K562 (cell line): ENCODE measurements around the gene ATXN2L. TPM values are rescaled to one million over a fixed set of nuclear protein-coding genes. Genes with fewer than 3 reads are reported as not detected.

Experiments
- ATAC-seq: fragments of 200-7000 bp; cut with Tn5 transposase; 3 replicates; pipeline ENCODE4 v1.9.1; 2020; ENCODE audit warnings: moderate library complexity
- BruUV-seq: library from RNA; stranded (reverse); fragments of 400-500 nt; replicated peaks from 2 replicates; lab custom pipeline; 2021; lab: Mats Ljungman, UMichigan
- CTCF ChIA-PET: fragments of 300-600 bp; formaldehyde crosslinking; extraction: SDS; loops from one replicate; lab custom pipeline; 2021; ENCODE audit warnings: low intra/inter-chr PET ratio; lab: Yijun Ruan, JAX
- POLR2A ChIA-PET: fragments of 300-600, 350-650 bp; sonication (Branson Sonifier 250); formaldehyde crosslinking; extraction: SDS; loops from one replicate; lab custom pipeline; 2021; ENCODE audit warnings: antibody characterized with exemption, inconsistent platforms; lab: Yijun Ruan, JAX
- DNase-seq, 4 experiments: peaks; one replicate each; pipeline versions ENCODE4 v3.0.0 to v3.0.0-alpha.2; 2011 to 2018; ENCODE audit warnings: low spot score in 3 of 4, mixed read lengths in 3 of 4; ENCODE audit errors: extremely low read depth in 1 of 4
- FAIRE-seq: peaks from 2 replicates; lab custom pipeline; 2011; peaks lifted over from hg19 to GRCh38; lab: Jason Lieb, UNC
- H2AFZ ChIP-seq: 2 replicates; pipeline ENCODE4 v1.6.0; 2011; ENCODE audit warnings: low read depth, low read length, control low read depth, inconsistent platforms
- H3K27ac ChIP-seq: fragments of 200-600 bp; 3 replicates; pipeline ENCODE4 v1.8.0; 2011; ENCODE audit warnings: low read depth, mild to moderate bottlenecking, control low read depth, inconsistent platforms, low read length, moderate library complexity, mixed read lengths; ENCODE audit errors: extremely low read depth
- H3K27me3 ChIP-seq, 2 experiments: fragments of 300-600 bp in 1 of 2; 2 replicates in 1 of 2; 3 replicates in 1 of 2; pipeline versions ENCODE4 v1.6.0 to v1.8.0; 2011; ENCODE audit warnings: inconsistent platforms in 2 of 2, low read length in 2 of 2, mild to moderate bottlenecking in 1 of 2, mixed read lengths in 1 of 2, moderate library complexity in 1 of 2; ENCODE audit not compliant: control insufficient read depth in 2 of 2, insufficient read depth in 2 of 2
- H3K36me3 ChIP-seq: fragments of 300-600 bp; 3 replicates; pipeline ENCODE4 v1.8.0; 2011; ENCODE audit warnings: mild to moderate bottlenecking, low read length, inconsistent platforms; ENCODE audit not compliant: control insufficient read depth, insufficient read depth
- H3K4me1 ChIP-seq, 2 experiments: fragments of 200-600 bp in 1 of 2; replicated peaks in 1 of 2; 2 replicates in 1 of 2; 3 replicates in 1 of 2; pipeline versions ENCODE4 v1.5.1 to v1.8.0; 2011; ENCODE audit warnings: inconsistent platforms in 2 of 2, low read length in 2 of 2, mild to moderate bottlenecking in 1 of 2, mixed read lengths in 1 of 2, moderate library complexity in 1 of 2; ENCODE audit not compliant: control insufficient read depth in 2 of 2, insufficient read depth in 2 of 2
- H3K4me2 ChIP-seq: 2 replicates; pipeline ENCODE4 v1.6.1; 2011; ENCODE audit warnings: low read length, control low read depth, inconsistent platforms, mixed read lengths; ENCODE audit not compliant: insufficient read depth
- H3K4me3 ChIP-seq: fragments of 200-600 bp; sonication (generic), shearing (Covaris generic); 2 replicates; pipeline ENCODE4 v1.5.1; 2016; ENCODE audit warnings: control low read depth, inconsistent platforms
- H3K79me2 ChIP-seq: fragments of 200-600 bp; 3 replicates; pipeline ENCODE4 v1.8.0; 2011; ENCODE audit warnings: low read length, inconsistent platforms; ENCODE audit not compliant: control insufficient read depth, insufficient read depth
- H3K9ac ChIP-seq, 2 experiments: 2 replicates each; pipeline versions ENCODE4 v1.6.0 to v1.6.1; 2011; ENCODE audit warnings: low read depth in 2 of 2, low read length in 2 of 2, control low read depth in 1 of 2, inconsistent platforms in 1 of 2, mild to moderate bottlenecking in 1 of 2, mixed read lengths in 1 of 2; ENCODE audit not compliant: insufficient read depth in 1 of 2
- H3K9me1 ChIP-seq: one replicate; pipeline ENCODE4 v1.6.0; 2011; ENCODE audit warnings: inconsistent platforms, mild to moderate bottlenecking, low read length, moderate library complexity; ENCODE audit not compliant: control insufficient read depth, insufficient read depth
- H3K9me3 ChIP-seq: replicated peaks from 2 replicates; pipeline ENCODE4 v1.5.1; 2011; ENCODE audit warnings: low read depth, low read length, inconsistent platforms; ENCODE audit not compliant: control insufficient read depth, insufficient read depth
- H4K20me1 ChIP-seq: replicated peaks from 2 replicates; pipeline ENCODE4 v1.6.1; 2011; ENCODE audit warnings: low read length, inconsistent platforms, mixed read lengths; ENCODE audit not compliant: control insufficient read depth, insufficient read depth
- HNRNPLL ChIP-seq: fragments of 200-400 bp; formaldehyde crosslinking; IDR thresholded peaks from 2 replicates; pipeline ENCODE4 v1.6.1; 2017; ENCODE audit warnings: low read length, low read depth, mild to moderate bottlenecking; ENCODE audit not compliant: poor library complexity, severe bottlenecking
- SETDB1 ChIP-seq: IDR thresholded peaks from one replicate; pipeline ENCODE4 v1.6.1; 2012; ENCODE audit warnings: low read length, control low read depth, inconsistent platforms
- SIN3B ChIP-seq: fragments of 450-650 bp; IDR thresholded peaks from 2 replicates; pipeline ENCODE4 v1.6.1; 2017; ENCODE audit warnings: low read depth, mild to moderate bottlenecking, moderate library complexity
- whole genome bisulfite sequencing: fragments of 100-300 bp; shearing (Covaris generic); methylation state at CpG from one replicate; pipeline ENCODE4 v1.1.6; 2016; ENCODE audit warnings: low coverage, mixed read lengths; ENCODE audit not compliant: insufficient coverage; ENCODE audit errors: missing lambda C conversion rate; 5-methylcytosine and 5-hydroxymethylcytosine counted together
- in situ Hi-C: fragments of 300-500 bp; cut with MboI; formaldehyde crosslinking; loops from 4 replicates; pipeline ENCODE4 v1.15.0; 2018; ENCODE audit warnings: inconsistent platforms, mixed read lengths
- intact Hi-C: fragments of 100-400 bp; cut with micrococcal nuclease; formaldehyde crosslinking; loops from 2 replicates; pipeline ENCODE4 v1.14.2; 2022
- polyA plus RNA-seq, 8 experiments: library from polyadenylated mRNA; depleted of rRNA in 4 of 8; stranded (reverse) in 5 of 8; unstranded in 3 of 8; fragments of >200 nt; fragmentation: Nextera tagmentation in 2 of 8; fragmentation: Illumina TruSeq in 1 of 8; extraction: Ambion mirVana in 2 of 8; extraction: Trizol in 1 of 8; gene quantifications; 2 replicates each; pipeline versions ENCODE4 v1.2.1 to v1.2.3, GENCODE V29; 2011 to 2014; ENCODE audit warnings: inconsistent platforms in 1 of 8, missing spikeins in 1 of 8
- total RNA-seq, 7 experiments: library from RNA; depleted of rRNA in 6 of 7; stranded (reverse); fragments of >200 nt in 6 of 7; fragmentation: Illumina TruSeq in 2 of 7; extraction: Trizol in 2 of 7; gene quantifications; 2 replicates each; pipeline versions ENCODE4 v1.2.1 to v1.2.3, GENCODE V29; 2011 to 2021; ENCODE audit warnings: low replicate concordance in 1 of 7

The ATXN2L gene
- total and polyA plus RNA-seq, 9 of the 15 experiments (the other 6 are each of a cell fraction or from before 2014, with no cell fraction given): 3.8 to 280 (median 37.2) TPM

DNA sequence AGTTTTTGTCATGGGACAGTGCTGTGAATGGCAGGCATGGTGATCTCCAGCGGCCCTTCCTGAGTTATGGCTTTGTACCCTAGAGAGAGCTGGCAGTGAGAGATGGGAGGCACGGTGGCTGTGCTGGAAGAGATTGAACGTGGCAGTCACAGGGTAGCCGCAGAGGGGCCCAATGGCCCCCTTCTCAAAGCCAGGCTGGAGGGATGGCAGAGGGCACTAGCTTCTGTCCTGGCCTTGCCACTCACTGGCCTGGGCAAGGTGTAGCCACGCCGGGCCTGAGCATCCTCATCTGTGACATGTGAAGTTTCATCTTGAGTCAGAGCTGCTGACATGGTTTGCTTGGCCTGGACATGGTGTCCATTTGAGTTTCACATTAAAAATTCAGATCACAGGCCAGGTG lies 51.6 kb downstream of the ATXN2L start:
- in situ Hi-C loops: no loop called here
- peaks cover 52% of the 10 kb centered on the region; the same call in 2 of the 3 replicates for H3K36me3 ChIP-seq
- 98% methylated on average over 6 of the region's 6 CpGs for WGBS
- no peak overlapping the region for H3K27ac ChIP-seq
- DNase-seq: no peak
- no TSS peak for BruUV-seq
- ATAC-seq: no peak
- no peaks in the 10 kb centered on the region for H3K9me1 ChIP-seq
- H3K4me1 ChIP-seq: peaks cover 3 to 53% of the 10 kb centered on the region in 2 experiments; a peak in 4 of 5 replicates
- H3K4me3 ChIP-seq: no peak overlapping the region
- H4K20me1 ChIP-seq: no peaks in the 10 kb centered on the region
- no peaks in the 10 kb centered on the region; a peak in 1 of 5 replicates for H3K27me3 ChIP-seq
- H2AFZ ChIP-seq: no peak overlapping the region
- no peak for TF ChIP-seq HNRNPLL
- TF ChIP-seq SIN3B: no peak
- no peak for TF ChIP-seq SETDB1
- TF ChIP-seq, all 486 proteins: peak for 0
- CTCF ChIA-PET: interaction anchor here (1.4 kb wide), 1 partner anchor 71 kb away, joined by 10 read pairs; no protein-coding TSS in a partner anchor
- POLR2A ChIA-PET: interaction anchor here (2.2 to 6.9 kb wide), 2 partner anchors 8 to 11 kb away, joined by 8 to 58 read pairs; partner anchors contain the start of gene SH2B1
- peak overlapping the region in 1 of 2 experiments; percentile 46; a peak in 1 of 4 replicates for H3K9ac ChIP-seq
- H3K4me2 ChIP-seq: no peak overlapping the region
- peaks cover 8% of the 10 kb centered on the region for H3K79me2 ChIP-seq
- no peak for FAIRE-seq
- intact Hi-C loops: loop anchor here (5.0 kb wide), 1 partner anchor 73 kb away; no protein-coding TSS in a partner anchor
- H3K9me3 ChIP-seq: no peaks in the 10 kb centered on the region
